Aorta (tissue), 5 donors: ENCODE results near the gene SSB. TPM values are rescaled to one million over a fixed set of nuclear protein-coding genes. Genes with fewer than 3 reads are reported as not detected.
"Not testable (repeated sequence)": the region's sequence is repeated elsewhere in the genome, so short reads cannot be mapped to it uniquely, and the experiment has no call there.

Source experiments
- ATAC-seq: fragments of 200-7000 bp; cut with Tn5 transposase; one replicate; pipeline ENCODE4 v1.9.1; 2022; ENCODE audit warnings: moderate library complexity; ENCODE audit not compliant: low FRiP score
- DNase-seq, 2 donors: peaks; one replicate each; pipeline ENCODE4 v3.0.0-alpha.2; 2020
- H3K27ac ChIP-seq, 2 donors: one replicate each; pipeline ENCODE4 v1.5.1; 2013; ENCODE audit warnings: low read length in 2 of 2, mild to moderate bottlenecking in 2 of 2, moderate library complexity in 2 of 2, control low read depth in 1 of 2, inconsistent platforms in 1 of 2, low read depth in 1 of 2
- H3K27me3 ChIP-seq, 2 donors: one replicate each; pipeline ENCODE4 v1.6.1; 2013; ENCODE audit warnings: control low read depth in 1 of 2, low read length in 1 of 2, mild to moderate bottlenecking in 1 of 2, moderate library complexity in 1 of 2; ENCODE audit not compliant: insufficient read depth in 2 of 2, control insufficient read depth in 1 of 2
- H3K36me3 ChIP-seq, 2 donors: one replicate each; pipeline ENCODE4 v1.6.1; 2013; ENCODE audit warnings: control low read depth in 1 of 2, low read length in 1 of 2, mild to moderate bottlenecking in 1 of 2; ENCODE audit not compliant: insufficient read depth in 2 of 2, control insufficient read depth in 1 of 2
- H3K4me1 ChIP-seq, 2 donors: one replicate each; pipeline ENCODE4 v1.6.1; 2013; ENCODE audit warnings: low read length in 2 of 2, control low read depth in 1 of 2, mild to moderate bottlenecking in 1 of 2, moderate library complexity in 1 of 2; ENCODE audit not compliant: insufficient read depth in 2 of 2, control insufficient read depth in 1 of 2
- H3K4me3 ChIP-seq, 2 donors: one replicate each; pipeline ENCODE4 v1.5.1; 2013; ENCODE audit warnings: low read length in 2 of 2, control low read depth in 1 of 2, mild to moderate bottlenecking in 1 of 2
- H3K9me3 ChIP-seq: one replicate; pipeline ENCODE4 v1.6.1; 2013; ENCODE audit warnings: mild to moderate bottlenecking, low read length; ENCODE audit not compliant: control insufficient read depth
- WGBS, 2 donors: extraction: QIAGEN DNeasy Blood & Tissue Kit; methylation state at CpG; one replicate each; pipeline ENCODE4 v1.1.7; 2013; 5-methylcytosine and 5-hydroxymethylcytosine counted together
- intact Hi-C, 2 donors: fragments of 100-400 bp; cut with DNase I; formaldehyde crosslinking; loops; one replicate each; pipeline versions ENCODE4 v1.14.2 to v1.15.0; 2022
- polyA plus RNA-seq, 2 donors: library from polyadenylated mRNA; stranded (reverse); fragments of 200-250 nt; gene quantifications; one replicate each; pipeline ENCODE4 v1.2.3, GENCODE V29; 2013
- total RNA-seq, 2 donors: library from RNA; stranded (reverse); fragmentation: NEBNext Ultra II Directional; extraction: Animal tissue kit (Norgen Biotek cat#: 25700); gene quantifications; one replicate each; pipeline ENCODE4 v1.2.1, GENCODE V29; 2021
- donor health status: healthy with polysubstance abuse.
- donor health status: Bipolar disorder and iron deficiency.
- donor health status: DM: no; HTN: no; CAD: no.
- donor health status: DM: no; HTN: no; CAD: no.
- donor health status: DM: yes; HTN: yes; CAD: no.

Gene SSB
- total and polyA plus RNA-seq, 4 donors: 76.5 to 133 (median 98.8) TPM

- no peak overlapping the region for H3K27ac ChIP-seq
- 97% methylated on average over 1 of the region's 1 CpG for WGBS, 2 donors
- no peak for ATAC-seq
These were observed 51.0 kb downstream of the SSB start for GRCh38 chr2:169849710-169850109.

GRCh38 chr2:169853041-169853668 is 54.5 kb downstream of the SSB start:
- Histone ChIP-seq H3K9me3 (no peaks in the 10 kb centered on the region), H3K4me1 (peaks cover 0 to 2% of the 10 kb centered on the region in 2 donors), H3K27ac (no peak overlapping the region), H3K27me3 (no peaks in the 10 kb centered on the region), H3K36me3 (no peaks in the 10 kb centered on the region), H3K4me3 (no peak overlapping the region)
- ATAC-seq (no peak), DNase-seq (no peak)
- intact Hi-C loops: no loop called here
- WGBS, 2 donors: 86 to 95% methylated on average over 4 of the region's 4 CpGs

More at GRCh38 chr2:169849710-169850109, 51.0 kb downstream of the SSB start:
- intact Hi-C loops: no loop called here
- no peak for DNase-seq
- Histone ChIP-seq H3K27me3 (no peaks in the 10 kb centered on the region), H3K36me3 (no peaks in the 10 kb centered on the region), H3K9me3 (no peaks in the 10 kb centered on the region), H3K4me3 (no peak overlapping the region), H3K4me1 (peaks cover 2% of the 10 kb centered on the region in 2 donors)

GRCh38 chr2:169855281-169856258 is 56.9 kb downstream of the SSB start:
- H3K27ac ChIP-seq, H3K4me1 ChIP-seq, DNase-seq, H3K36me3 ChIP-seq, H3K4me3 ChIP-seq, intact Hi-C loops, H3K27me3 ChIP-seq, H3K9me3 ChIP-seq, ATAC-seq: not testable (repeated sequence)
- 96 to 97% methylated on average over 16 to 40 of the region's 42 CpGs for WGBS, 2 donors

- Histone ChIP-seq H3K36me3 (no peaks in the 10 kb centered on the region), H3K9me3 (no peaks in the 10 kb centered on the region), H3K4me3 (no peak overlapping the region), H3K27me3 (no peaks in the 10 kb centered on the region), H3K4me1 (no peaks in the 10 kb centered on the region), H3K27ac (no peak overlapping the region)
- intact Hi-C loops: no loop called here
- no peak for DNase-seq
- ATAC-seq: no peak
- 93 to 97% methylated on average over 4 of the region's 4 CpGs for WGBS, 2 donors
These were observed 60.8 kb downstream of the SSB start for GRCh38 chr2:169859423-169859822.

- 91 to 95% methylated on average over 4 of the region's 4 CpGs for WGBS, 2 donors
- no peak for DNase-seq
- no peak for ATAC-seq
These were observed 61.5 kb downstream of the SSB start for GRCh38 chr2:169860149-169860548.

More at GRCh38 chr2:169860149-169860548, 61.5 kb downstream of the SSB start:
- H3K36me3 ChIP-seq: no peaks in the 10 kb centered on the region
- H3K4me3 ChIP-seq: no peak overlapping the region
- no peaks in the 10 kb centered on the region for H3K4me1 ChIP-seq
- no peaks in the 10 kb centered on the region for H3K27me3 ChIP-seq
- intact Hi-C loops: no loop called here
- no peaks in the 10 kb centered on the region for H3K9me3 ChIP-seq
- no peak overlapping the region for H3K27ac ChIP-seq

Other genes with a start within 250 kb of the SSB start
- gene FASTKD1, start 225.0 kb upstream of the SSB start, total RNA-seq: 10 to 100 TPM; 12.3 to 24.2 TPM
- gene FASTKD1, start 225.0 kb upstream of the SSB start, polyA plus RNA-seq: 10 to 100 TPM in 1 of 2 donors, 1 to 10 TPM in 1; 7.0 to 17.6 TPM
- gene PPIG, start 214.5 kb upstream of the SSB start, total RNA-seq: 10 to 100 TPM; 52.5 to 55.0 TPM
- gene PPIG, start 214.5 kb upstream of the SSB start, polyA plus RNA-seq: 10 to 100 TPM; 36.2 to 42.2 TPM
- gene CFAP210, start 104.5 kb upstream of the SSB start, total RNA-seq: under 1 TPM in 1 of 2 donors, not detected in 1; 0.58 TPM
- gene CFAP210, start 104.5 kb upstream of the SSB start, polyA plus RNA-seq: under 1 TPM in 1 of 2 donors, not detected in 1; 0.05 TPM
- gene PHOSPHO2, start 104.4 kb upstream of the SSB start, total RNA-seq: 1 to 10 TPM; 4.3 to 4.8 TPM
- 10 to 100 TPM in 1 of 2 donors, 1 to 10 TPM in 1; 3.4 to 13.4 TPM for gene PHOSPHO2, start 104.4 kb upstream of the SSB start, polyA plus RNA-seq
- gene KLHL23, start 65.0 kb upstream of the SSB start, total RNA-seq: 10 to 100 TPM in 1 of 2 donors, 1 to 10 TPM in 1; 7.2 to 16.4 TPM
- 1 to 10 TPM in 1 of 2 donors, under 1 TPM in 1; 0.97 to 2.1 TPM for gene KLHL23, start 65.0 kb upstream of the SSB start, polyA plus RNA-seq
- 10 to 100 TPM; 45.8 to 60.7 TPM for gene METTL5, start 26.0 kb downstream of the SSB start, total RNA-seq
- 100 to 1,000 TPM in 1 of 2 donors, 10 to 100 TPM in 1; 76.4 to 245 TPM for gene METTL5, start 26.0 kb downstream of the SSB start, polyA plus RNA-seq
- gene UBR3, start 28.6 kb downstream of the SSB start, total RNA-seq: 10 to 100 TPM; 58.6 to 63.9 TPM
- gene UBR3, start 28.6 kb downstream of the SSB start, polyA plus RNA-seq: 10 to 100 TPM in 1 of 2 donors, 1 to 10 TPM in 1; 6.1 to 23.8 TPM